HepG2 (cell line): ENCODE measurements around the gene HS3ST3B1. TPM values are rescaled to one million over a fixed set of nuclear protein-coding genes. Genes with fewer than 3 reads are reported as not detected.
A peak's percentile ranks its signal among the peaks of the same experiment; 100 is the strongest.

ENCODE experiments used
- ASH2L ChIP-seq: fragments of 300-600, 200-600 bp; sonication (generic); IDR thresholded peaks from 2 replicates; pipeline ENCODE4 v1.7.0; 2017; ENCODE audit warnings: low read depth, mild to moderate bottlenecking, moderate library complexity, mixed read lengths, low read length; ENCODE audit not compliant: insufficient read length
- CBFB ChIP-seq: sonication (generic); formaldehyde crosslinking; IDR thresholded peaks from 2 replicates; pipeline ENCODE4 v1.4.0; 2020; ENCODE audit warnings: missing genetic modification reagents
- KDM2A ChIP-seq: sonication (generic); formaldehyde crosslinking; IDR thresholded peaks from 2 replicates; pipeline ENCODE4 v1.4.0; 2020; ENCODE audit warnings: low read depth, missing genetic modification reagents, borderline replicate concordance
- MTA1 ChIP-seq: sonication (generic); formaldehyde crosslinking; IDR thresholded peaks from 2 replicates; pipeline ENCODE4 v1.4.0; 2020; ENCODE audit warnings: missing genetic modification reagents, mild to moderate bottlenecking, borderline replicate concordance
- TCF7L2 ChIP-seq: IDR thresholded peaks from 2 replicates; pipeline ENCODE4 v1.6.1; 2011; ENCODE audit warnings: mild to moderate bottlenecking, low read depth, low read length, moderate library complexity
- THAP11 ChIP-seq: IDR thresholded peaks from 2 replicates; pipeline ENCODE4 v1.6.1; 2016; ENCODE audit warnings: missing biosample characterization, missing genetic modification reagents
- ZNF781 ChIP-seq: sonication (generic); formaldehyde crosslinking; IDR thresholded peaks from 2 replicates; pipeline ENCODE4 v1.5.1; 2020; ENCODE audit warnings: borderline replicate concordance, mild to moderate bottlenecking, missing genetic modification reagents; ENCODE audit errors: not compliant biosample characterization
- polyA plus RNA-seq, 8 experiments: library from polyadenylated mRNA; depleted of rRNA in 3 of 8; stranded (reverse) in 7 of 8; unstranded in 1 of 8; fragments of >200 nt; fragmentation: Illumina TruSeq in 4 of 8; extraction: Trizol in 4 of 8; gene quantifications; 2 replicates each; pipeline versions ENCODE4 v1.2.1 to v1.2.3, GENCODE V29; 2011 to 2016; ENCODE audit warnings: low read depth in 4 of 8, missing spikeins in 1 of 8, mixed read lengths in 1 of 8; ENCODE audit not compliant: insufficient read depth in 1 of 8
- total RNA-seq, 5 experiments: library from RNA; depleted of rRNA; stranded (reverse); fragments of >200 nt; fragmentation: Illumina TruSeq; extraction: Trizol; gene quantifications; 2 replicates each; pipeline ENCODE4 v1.2.3, GENCODE V29; 2016; ENCODE audit warnings: low read depth in 1 of 5
- TF ChIP-seq, protein P1 (sequence below): sonication (generic); formaldehyde crosslinking; IDR thresholded peaks from 2 replicates; pipeline ENCODE4 v1.4.0; 2020; ENCODE audit warnings: missing genetic modification reagents, borderline replicate concordance
- TF ChIP-seq, protein P2 (sequence below): sonication (generic); formaldehyde crosslinking; IDR thresholded peaks from 2 replicates; pipeline ENCODE4 v1.5.1; 2020; ENCODE audit warnings: mild to moderate bottlenecking, missing genetic modification reagents, moderate library complexity
- TF ChIP-seq, protein P3 (sequence below): IDR thresholded peaks from 2 replicates; pipeline ENCODE4 v1.6.1; 2012; ENCODE audit warnings: inconsistent platforms
- TF ChIP-seq, protein P4 (sequence below): sonication (generic); formaldehyde crosslinking; IDR thresholded peaks from 2 replicates; pipeline ENCODE4 v1.4.0; 2020; ENCODE audit warnings: mild to moderate bottlenecking, missing genetic modification reagents

HS3ST3B1 gene
- total and polyA plus RNA-seq, 2 of the 13 experiments (the other 11 are each of a cell fraction or from before 2014, with no cell fraction given) = 15.7 to 39.5 TPM

DNA sequence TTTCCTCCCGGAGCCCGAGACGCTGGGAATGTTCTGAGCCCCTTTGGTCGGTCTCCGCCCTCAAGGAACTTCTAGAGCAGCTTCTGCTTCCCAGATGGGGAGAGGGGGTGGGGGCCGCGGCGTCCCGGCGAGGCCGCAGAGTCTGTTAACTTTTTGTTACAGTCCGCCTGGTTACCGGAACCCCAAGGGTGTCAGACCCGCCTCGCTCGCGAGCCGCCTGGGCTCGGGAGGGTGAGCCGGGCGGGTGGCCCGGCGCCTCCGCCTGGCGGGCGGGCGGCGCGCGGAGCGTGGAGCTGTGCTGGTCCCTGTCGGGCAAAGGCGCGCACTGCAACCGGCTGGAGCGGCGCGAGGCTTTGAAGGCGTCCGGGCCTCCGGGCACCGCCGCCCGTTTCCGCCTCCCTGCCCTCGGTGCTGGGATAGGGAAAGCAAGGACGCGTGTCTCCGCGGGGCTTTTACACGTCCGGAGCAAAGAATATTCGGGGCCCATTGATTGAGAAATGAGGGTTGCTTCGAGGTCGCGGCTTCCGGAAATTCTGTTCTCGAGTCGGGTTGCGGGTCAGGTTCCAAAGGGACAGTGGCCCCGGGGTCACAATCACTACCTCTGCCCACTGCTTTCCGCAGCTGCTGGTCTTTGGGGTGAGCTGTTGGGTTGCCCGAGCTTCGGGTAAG lies 1.7 kb downstream of the HS3ST3B1 start (continued):
- TF ChIP-seq, protein P1, sequence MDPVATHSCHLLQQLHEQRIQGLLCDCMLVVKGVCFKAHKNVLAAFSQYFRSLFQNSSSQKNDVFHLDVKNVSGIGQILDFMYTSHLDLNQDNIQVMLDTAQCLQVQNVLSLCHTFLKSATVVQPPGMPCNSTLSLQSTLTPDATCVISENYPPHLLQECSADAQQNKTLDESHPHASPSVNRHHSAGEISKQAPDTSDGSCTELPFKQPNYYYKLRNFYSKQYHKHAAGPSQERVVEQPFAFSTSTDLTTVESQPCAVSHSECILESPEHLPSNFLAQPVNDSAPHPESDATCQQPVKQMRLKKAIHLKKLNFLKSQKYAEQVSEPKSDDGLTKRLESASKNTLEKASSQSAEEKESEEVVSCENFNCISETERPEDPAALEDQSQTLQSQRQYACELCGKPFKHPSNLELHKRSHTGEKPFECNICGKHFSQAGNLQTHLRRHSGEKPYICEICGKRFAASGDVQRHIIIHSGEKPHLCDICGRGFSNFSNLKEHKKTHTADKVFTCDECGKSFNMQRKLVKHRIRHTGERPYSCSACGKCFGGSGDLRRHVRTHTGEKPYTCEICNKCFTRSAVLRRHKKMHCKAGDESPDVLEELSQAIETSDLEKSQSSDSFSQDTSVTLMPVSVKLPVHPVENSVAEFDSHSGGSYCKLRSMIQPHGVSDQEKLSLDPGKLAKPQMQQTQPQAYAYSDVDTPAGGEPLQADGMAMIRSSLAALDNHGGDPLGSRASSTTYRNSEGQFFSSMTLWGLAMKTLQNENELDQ = no peak
- TF ChIP-seq, protein P2, sequence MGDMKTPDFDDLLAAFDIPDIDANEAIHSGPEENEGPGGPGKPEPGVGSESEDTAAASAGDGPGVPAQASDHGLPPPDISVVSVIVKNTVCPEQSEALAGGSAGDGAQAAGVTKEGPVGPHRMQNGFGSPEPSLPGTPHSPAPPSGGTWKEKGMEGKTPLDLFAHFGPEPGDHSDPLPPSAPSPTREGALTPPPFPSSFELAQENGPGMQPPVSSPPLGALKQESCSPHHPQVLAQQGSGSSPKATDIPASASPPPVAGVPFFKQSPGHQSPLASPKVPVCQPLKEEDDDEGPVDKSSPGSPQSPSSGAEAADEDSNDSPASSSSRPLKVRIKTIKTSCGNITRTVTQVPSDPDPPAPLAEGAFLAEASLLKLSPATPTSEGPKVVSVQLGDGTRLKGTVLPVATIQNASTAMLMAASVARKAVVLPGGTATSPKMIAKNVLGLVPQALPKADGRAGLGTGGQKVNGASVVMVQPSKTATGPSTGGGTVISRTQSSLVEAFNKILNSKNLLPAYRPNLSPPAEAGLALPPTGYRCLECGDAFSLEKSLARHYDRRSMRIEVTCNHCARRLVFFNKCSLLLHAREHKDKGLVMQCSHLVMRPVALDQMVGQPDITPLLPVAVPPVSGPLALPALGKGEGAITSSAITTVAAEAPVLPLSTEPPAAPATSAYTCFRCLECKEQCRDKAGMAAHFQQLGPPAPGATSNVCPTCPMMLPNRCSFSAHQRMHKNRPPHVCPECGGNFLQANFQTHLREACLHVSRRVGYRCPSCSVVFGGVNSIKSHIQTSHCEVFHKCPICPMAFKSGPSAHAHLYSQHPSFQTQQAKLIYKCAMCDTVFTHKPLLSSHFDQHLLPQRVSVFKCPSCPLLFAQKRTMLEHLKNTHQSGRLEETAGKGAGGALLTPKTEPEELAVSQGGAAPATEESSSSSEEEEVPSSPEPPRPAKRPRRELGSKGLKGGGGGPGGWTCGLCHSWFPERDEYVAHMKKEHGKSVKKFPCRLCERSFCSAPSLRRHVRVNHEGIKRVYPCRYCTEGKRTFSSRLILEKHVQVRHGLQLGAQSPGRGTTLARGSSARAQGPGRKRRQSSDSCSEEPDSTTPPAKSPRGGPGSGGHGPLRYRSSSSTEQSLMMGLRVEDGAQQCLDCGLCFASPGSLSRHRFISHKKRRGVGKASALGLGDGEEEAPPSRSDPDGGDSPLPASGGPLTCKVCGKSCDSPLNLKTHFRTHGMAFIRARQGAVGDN (CRISPR knock-in tag) = peak; percentile 43
- TF ChIP-seq ZNF781 (CRISPR knock-in tag) (peak; percentile 5), ASH2L (peak; percentile 52), TCF7L2 (no peak), KDM2A (CRISPR knock-in tag) (peak; percentile 68), CBFB (CRISPR knock-in tag) (no peak), MTA1 (CRISPR knock-in tag) (no peak), THAP11 (CRISPR knock-in tag) (0 out of 2 replicates have a peak, but pooled peaks have one; percentile 37)
- TF ChIP-seq, protein P3, sequence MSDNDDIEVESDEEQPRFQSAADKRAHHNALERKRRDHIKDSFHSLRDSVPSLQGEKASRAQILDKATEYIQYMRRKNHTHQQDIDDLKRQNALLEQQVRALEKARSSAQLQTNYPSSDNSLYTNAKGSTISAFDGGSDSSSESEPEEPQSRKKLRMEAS = peak; percentile 1; the same call in 1 of the 2 replicates
- TF ChIP-seq, protein P4, sequence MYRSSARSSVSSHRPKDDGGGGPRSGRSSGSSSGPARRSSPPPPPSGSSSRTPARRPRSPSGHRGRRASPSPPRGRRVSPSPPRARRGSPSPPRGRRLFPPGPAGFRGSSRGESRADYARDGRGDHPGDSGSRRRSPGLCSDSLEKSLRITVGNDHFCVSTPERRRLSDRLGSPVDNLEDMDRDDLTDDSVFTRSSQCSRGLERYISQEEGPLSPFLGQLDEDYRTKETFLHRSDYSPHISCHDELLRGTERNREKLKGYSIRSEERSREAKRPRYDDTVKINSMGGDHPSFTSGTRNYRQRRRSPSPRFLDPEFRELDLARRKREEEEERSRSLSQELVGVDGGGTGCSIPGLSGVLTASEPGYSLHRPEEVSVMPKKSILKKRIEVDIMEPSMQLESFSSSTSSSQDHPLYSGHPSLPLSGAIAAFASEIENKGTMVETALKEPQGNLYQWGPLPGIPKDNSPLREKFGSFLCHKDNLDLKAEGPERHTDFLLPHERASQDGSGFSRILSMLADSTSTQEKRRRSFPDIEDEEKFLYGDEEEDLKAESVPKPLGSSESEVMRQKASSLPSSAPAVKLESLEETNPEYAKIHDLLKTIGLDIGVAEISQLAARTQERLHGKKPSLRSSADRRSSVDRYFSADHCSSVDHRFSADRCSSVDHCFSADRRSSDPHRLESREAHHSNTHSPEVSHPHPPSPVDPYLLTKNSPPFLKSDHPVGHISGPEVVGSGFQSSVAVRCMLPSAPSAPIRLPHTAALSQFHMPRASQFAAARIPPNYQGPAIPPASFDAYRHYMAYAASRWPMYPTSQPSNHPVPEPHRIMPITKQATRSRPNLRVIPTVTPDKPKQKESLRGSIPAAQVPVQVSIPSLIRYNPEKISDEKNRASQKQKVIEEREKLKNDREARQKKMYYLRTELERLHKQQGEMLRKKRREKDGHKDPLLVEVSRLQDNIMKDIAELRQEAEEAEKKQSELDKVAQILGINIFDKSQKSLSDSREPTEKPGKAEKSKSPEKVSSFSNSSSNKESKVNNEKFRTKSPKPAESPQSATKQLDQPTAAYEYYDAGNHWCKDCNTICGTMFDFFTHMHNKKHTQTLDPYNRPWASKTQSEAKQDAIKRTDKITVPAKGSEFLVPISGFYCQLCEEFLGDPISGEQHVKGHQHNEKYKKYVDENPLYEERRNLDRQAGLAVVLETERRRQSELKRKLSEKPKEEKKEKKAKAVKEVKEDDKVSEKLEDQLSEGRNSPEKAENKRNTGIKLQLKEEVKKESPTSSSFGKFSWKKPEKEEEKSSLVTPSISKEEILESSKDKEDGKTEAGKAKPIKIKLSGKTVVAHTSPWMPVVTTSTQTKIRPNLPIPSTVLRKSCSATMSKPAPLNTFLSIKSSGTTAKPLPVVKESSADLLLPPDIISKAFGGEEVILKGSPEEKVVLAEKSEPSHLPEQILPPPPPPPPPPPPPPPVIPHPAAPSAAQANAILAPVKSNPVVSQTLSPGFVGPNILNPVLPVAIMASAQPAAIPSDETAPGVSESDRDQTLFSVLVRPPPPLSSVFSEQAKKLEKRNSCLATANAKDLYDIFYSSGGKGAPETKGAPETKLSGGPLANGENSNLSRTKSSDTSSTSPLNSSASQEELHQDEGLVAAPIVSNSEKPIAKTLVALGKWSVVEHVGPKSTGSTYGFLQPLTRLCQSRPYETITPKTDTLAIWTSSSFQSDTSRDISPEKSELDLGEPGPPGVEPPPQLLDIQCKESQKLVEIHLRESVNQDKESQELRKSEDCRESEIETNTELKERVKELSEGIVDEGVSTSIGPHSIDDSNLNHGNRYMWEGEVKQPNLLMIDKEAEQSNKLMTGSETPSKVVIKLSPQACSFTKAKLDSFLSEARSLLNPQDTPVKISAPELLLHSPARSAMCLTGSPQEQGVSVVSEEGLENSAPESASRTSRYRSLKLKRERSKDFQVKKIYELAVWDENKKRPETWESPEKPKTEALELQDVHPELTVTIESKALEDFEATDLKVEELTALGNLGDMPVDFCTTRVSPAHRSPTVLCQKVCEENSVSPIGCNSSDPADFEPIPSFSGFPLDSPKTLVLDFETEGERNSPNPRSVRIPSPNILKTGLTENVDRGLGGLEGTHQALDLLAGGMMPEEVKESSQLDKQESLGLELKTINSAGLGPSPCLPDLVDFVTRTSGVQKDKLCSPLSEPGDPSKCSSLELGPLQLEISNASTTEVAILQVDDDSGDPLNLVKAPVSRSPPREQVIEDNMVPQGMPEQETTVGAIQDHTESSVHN (CRISPR knock-in tag) = no peak
